Activated CD4-positive, alpha-beta T cell treated with anti-CD3 and anti-CD28 coated beads for 4 hours (primary cell): ENCODE measurements around the gene STARD13.
"Not testable (repeated sequence)": the region's sequence is repeated elsewhere in the genome, so short reads cannot be mapped to it uniquely, and the experiment has no call there.

Experiments
- DNase-seq, 2 donors: peaks; one replicate each; pipeline ENCODE4 v3.0.0-alpha.2; 2020

STARD13 gene

DNA sequence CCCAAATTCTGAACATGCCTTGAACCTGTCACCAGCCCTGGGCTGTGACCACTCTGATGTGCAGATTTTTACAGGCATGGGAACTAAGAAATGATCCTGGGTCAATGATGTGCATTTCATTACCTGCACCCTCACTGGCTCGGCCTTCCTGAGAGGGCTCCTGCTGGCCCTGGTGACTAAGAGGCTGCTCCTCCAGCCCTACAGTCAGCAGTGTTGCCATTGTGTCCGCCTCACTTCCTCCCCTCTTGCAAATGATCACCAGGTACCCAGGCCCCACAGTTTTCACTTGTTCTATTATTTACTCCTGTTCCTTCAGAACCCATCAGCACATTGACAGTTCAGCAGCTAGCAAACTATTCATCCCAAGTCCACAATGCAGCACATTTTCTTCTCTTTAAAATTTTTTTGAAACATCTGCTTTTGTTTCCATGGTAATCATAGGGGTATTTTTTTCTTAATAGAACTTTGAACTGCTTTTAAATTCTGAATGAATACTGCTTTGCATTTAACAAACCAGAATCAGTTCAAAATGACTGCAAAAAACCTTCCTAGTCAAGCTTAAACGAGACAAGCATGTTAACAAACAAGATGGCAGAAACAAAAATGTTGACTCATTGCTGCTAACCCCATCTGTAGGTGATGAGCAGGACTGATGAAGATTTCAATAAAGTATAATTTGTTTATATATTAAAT is 29.3 kb downstream of the STARD13 start:
- no peak for DNase-seq

DNA sequence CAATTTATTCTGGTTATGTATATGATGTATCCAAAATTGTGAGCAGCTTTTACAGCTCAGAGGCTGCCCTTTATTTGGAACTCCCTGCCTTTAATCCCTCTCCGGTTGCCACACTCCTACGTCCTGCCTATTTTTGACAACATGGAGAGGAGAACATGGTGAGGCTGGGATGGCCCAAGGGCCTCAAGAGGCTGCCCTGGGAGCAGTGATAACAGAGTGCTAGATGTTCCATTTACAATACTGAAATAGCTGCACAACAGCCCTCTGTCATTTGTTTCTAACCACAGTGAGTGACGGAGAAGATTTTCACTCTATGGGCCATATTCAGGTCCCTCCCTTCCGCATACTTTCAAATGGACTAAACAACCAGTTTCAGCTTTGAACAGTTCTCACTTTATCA is 33.4 kb downstream of the STARD13 start:
- DNase-seq: no peak

DNA sequence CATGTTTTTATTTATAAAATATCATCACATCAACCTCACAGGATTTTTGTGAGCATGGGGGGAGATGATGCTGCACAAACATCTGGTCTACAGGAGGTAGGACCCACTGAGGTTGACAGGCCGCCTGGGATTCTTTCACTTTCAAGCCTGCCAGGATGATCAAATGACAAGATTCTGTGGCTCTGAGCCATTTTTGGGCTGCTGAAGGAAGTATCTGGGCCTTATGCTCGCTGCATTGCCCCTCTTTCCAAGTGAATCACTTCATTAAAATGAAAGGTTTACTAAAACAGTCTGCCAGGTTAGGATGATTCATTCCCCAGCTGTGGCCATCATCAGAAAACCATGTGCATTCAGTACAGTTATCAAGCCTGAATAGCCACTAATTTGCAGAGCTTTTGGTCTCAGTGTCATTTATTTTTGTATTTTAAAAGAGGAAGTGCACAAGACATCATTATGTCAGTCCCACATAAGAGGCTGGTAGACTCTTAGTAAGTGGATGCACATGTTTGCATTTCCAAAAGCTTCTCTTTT is 34.4 kb downstream of the STARD13 start:
- no peak for DNase-seq

DNA sequence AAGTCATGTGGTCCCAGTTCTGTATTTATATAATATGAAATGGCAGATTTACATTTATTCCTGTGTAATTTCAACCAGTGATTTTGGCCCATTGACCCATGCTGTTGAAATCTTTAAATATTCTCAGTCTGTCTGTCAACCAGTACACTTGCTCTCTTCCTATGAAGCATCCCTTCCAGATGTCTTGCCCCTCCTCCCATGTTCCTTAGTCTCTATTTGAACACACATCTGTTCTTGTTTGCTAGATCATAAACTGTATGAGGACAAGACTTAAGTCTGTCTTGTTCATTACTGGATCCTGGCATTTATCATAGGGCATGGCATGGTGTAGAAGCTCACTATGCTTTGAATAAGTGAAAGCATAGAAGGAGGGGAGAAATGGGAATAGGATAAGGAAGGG is 34.9 kb downstream of the STARD13 start:
- no peak for DNase-seq

DNA sequence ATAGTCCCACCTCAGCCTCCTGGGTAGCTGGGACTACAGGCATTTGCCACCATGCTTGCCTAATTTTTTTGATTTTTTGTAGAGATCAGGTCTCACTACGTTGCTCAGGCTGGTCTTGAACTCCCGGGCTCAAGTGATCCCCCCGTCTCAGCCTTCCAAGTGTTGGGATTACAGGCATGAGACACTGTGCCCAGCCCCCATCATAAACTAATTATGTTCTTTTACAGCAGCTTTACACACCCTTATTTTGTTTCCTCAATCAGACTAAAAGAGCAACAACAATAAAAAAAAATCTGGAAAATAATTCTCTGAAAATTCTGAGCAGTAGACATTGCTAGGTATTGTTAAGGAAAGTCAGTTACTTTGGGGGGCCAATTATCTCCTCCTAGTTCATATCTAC is 35.7 kb downstream of the STARD13 start:
- DNase-seq: no peak

DNA sequence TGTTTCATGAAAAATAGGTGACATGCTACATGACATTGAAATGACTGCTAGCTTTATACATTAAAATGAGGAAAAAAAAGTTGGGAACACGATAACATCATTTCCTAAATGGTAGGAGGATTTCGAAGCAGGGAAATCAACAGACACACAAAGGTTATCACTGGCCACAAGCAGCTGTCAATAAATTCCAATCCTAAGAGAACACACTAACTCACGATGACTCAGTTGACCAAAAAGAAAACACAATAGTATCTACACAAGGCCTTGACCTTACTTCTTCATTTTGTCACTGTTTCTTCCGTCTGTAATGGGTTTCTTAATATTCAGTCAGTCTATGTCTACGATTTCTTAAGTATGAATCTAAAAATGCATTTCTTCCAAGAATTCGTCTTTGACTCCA is 36.5 kb downstream of the STARD13 start:
- DNase-seq: no peak

DNA sequence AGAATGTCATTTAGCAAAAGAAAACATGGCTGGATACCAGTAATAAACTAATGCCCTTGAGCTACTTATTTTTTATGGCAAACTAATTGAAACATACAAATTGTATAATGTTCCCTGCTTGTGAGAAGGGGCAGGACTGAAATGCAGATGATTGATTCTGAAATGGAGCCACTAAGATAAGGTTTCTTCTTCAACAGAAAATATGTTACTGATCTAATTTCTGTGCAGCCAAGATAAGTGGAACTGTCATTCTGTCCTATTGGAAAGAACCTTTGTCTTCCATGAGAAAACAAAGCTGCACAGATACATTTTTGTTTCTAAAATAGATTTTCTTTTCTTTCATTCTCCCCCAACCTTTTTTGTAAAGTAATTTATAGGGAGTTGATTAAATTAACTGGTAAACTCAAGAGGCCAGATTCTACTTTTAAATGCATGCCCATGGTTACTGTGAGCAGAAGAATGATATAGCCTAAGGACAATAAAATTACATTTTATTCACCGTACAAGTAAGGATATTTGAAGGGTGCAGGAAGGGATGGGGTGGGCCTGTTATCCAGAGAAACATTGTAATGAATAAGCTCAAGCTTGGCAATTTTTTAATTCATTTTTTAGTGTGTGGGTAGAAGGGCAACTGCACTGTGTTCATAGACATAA is 39.9 kb downstream of the STARD13 start:
- no peak for DNase-seq

DNA sequence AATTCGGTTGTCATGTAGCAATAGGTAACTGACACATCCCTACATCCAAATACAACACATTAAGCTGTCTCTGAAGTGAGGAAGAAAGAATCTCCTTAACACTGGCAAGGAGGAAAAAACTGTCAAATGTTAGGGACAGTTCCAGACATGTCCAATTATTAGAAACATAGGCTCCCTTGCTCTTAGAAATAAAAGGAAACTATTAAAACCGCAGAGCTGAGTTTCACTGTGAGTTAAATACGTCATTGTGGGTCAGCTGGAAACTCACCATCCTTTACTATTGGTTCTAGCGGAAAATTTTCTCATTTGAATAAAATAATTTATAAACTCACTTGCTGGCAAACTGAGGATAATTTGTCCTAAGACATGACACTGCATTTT is 40.7 kb downstream of the STARD13 start:
- DNase-seq: no peak

DNA sequence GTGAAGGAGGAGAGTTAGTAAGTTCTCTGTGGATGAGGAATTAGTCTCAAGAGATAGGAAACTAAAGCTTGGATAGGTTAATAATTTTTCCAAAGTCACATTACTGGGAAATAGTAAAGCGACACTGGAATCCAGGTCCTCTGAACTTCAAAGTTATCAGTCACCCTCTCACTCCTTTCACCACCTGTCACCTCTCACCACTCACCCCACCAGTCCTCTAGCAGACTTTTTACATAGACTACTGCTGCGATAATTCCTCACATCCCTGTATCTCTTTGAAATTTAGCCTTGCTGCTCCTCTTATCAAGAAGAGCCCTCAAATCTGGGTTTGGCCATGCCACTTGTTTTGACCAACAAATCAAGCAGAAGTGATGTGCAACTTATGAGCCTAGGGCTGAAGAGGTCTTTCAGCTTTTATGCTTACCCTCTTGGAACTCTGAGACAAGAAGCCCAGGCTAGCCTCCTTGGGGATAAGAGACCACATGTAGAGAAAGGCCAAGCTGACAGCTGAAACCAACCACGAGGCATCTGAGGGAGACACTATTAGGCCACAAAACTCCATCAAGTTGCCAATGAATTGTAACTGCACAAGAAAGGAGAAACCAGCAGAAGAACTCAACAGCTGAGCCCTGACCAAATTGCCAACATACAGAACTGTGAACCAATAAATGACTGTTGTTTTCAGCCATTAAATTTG is 41.2 kb downstream of the STARD13 start:
- DNase-seq: no peak

DNA sequence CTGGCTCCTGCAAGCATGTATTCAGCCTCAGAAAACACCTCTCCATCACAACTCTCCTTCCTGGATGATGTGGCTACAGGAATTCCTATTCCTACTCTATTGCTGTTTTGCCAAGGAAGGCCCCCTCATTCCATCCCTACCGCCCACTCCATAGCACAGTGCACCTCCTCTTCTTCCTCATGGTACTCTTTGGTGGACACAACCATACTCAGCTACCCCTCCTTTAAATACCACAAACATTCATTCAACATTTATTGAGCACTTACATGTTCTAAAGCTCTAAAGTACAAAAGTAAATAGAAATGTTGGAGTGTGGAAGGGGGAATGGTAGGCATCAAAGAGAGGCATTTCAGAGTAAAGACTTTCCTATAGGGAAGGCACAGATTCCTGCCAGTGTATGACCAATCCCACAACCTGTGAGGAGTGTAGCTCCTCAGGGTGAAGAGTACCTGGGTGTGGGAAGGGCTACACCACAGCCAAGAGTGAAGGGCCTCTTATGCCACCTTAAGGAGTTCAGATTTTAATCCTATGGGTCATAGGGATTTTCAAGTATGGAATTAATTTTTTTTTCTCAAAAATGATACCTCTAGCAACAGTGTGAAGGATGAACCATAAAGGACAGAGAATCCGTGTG is 42.5 kb downstream of the STARD13 start:
- DNase-seq: no peak

DNA sequence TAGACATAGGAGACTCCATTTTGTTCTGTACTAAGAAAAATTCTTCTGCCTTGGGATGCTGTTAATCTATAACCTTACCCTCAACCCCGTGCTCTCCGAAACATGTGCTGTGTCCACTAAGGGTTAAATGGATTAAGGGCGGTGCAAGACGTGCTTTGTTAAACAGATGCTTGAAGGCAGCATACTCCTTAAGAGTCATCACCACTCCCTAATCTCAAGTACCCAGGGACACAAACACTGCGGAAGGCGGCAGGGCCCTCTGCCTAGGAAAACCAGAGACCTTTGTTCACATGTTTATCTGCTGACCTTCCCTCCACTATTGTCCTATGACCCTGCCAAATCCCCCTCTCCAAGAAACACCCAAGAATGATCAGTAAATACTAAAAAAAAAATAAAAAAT is 43.2 kb downstream of the STARD13 start:
- DNase-seq: not testable (repeated sequence)

DNA sequence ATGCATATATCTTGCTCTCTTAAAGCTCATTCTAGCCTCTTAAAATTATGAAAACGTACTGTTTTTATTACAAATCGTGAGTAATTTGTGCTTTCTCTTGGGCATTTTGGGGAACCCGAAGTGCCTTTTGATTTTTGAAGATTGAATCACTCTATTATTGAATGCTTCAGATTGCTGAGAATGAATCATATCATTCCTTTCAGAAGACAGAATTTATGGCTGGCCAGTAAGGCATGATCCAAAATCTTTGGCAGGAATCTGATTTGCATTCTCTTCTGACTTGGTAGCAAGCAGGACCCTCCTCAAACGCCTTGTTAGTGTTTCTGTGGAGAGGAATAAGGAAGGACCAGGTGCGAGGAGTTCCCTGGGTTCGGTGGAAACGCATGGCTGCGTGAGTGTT is 49.5 kb downstream of the STARD13 start:
- DNase-seq: no peak

DNA sequence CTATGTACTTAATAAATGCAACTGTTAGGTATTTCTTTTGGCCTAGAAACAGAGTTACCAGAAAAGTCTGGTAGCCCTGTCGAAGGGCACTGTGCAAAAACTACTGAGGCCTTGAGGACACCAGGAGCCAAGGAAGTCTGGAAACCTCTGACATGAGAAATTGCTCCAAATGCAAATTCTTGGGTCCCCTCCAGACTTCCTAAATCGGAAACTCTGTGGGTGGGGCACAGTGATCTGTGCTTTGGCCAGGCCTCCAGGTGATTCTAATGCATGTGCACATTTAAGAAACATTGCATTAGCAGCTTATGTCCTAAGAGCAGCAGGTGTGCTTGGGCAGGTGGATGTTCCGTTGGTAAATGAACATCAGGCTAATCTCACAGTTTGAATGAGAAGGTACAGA is 50.0 kb downstream of the STARD13 start:
- DNase-seq: no peak

DNA sequence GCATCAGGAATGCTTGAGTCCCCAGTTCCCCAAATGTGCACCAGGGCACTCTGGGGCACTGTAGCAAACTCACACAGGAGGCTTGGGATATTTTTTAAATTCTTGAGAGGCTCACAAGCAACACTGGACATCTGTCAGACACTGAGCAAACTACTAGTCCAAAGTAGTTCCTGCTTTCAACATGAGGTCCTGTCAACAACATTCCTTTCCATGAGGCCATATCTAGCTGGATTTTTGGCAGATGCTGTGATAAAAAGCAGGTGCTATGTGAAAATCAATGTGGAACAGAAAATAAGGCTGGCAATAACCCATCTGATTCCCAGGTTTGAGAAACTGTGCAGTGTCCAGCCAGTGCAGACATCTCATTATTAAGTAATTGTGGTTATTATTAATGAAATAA is 50.5 kb downstream of the STARD13 start:
- DNase-seq: no peak

DNA sequence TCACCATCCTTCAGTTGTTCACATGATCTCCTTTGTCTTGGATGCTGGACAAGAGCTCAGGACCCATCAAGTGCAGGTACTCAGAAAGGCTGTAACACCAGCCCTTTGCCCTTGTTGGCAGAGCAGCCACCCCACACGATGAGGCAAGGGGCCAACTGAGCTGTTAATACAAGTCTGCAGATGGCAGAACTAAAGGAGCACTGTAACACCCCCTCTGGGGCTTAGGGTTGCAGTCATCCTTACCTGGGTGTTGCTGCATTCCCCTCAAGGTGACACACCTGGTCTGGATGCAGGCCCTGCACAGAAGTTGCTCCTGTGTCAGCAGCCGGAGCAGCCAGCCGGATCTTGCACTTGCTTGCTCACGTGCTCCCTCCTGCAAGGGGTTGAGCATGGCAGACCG is 52.0 kb downstream of the STARD13 start:
- DNase-seq: no peak

DNA sequence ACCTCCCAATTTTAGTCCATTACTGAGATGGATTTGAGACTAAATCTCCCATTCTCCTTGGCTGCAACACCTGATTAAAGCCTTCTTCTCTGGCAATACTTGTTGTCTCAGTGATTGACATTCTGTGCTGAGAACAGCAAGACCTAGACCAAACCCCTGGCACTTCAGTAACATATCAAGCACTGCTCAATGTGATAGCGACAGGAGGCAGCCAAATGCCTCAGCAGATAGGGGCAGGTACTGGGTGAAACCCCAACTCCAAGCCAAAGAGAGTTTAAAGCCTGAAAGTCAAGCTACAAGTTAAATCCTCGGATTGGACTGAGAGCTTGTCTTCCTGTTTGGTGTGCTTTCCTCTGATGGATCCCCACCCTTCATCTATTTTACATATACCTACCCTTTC is 52.7 kb downstream of the STARD13 start:
- no peak for DNase-seq

DNA sequence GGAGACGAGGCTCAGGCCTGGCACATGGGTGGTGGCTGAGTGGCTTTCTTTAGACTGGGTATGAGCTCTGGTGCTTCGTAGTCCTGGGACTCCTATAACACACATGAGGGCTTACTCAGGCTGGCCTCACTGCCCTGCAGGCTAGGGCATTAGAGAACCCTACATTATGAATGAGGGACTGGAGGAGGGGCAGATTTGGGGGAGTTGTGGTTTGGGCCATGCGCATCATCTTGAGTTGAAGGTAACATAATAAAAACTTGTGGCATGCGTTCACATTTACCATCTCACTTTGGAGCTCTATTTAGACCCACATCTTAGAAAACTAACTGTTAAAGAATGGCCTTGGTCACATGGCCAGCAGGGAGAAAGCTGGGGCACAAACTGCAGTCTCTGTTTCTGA is 54.2 kb downstream of the STARD13 start:
- DNase-seq: no peak

DNA sequence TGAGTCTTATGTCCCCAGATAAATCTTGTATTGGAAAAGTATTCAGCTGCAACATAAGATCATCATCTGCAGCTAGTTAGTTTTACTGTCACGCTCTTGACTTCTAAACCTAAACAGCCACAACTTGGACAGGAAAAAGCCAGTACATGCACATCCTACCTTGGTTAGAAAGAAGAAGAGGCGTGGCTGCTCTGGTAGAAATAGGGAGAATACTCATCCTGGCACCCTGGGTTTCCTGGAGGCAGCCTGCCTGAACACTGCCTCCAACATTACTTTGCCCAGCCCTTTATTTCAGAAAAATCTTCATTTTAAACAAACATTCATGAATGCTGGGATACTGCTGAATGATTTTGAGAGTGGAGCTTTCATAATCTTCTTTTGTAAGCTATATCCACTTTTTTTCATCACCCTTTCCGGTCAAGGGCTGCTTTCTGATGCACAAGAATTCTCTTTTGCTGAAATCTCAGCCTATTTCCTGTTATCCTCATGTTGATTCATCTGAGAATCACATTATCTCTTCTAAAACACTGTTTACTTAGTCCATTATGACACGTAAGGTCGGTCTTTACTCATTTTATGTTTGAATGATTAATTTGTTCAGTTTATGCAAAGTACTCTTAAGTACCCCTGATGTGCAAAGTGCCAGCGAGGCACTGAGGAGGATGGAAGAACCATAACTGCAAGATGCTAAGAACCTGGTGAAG is 55.2 kb downstream of the STARD13 start:
- DNase-seq: no peak

DNA sequence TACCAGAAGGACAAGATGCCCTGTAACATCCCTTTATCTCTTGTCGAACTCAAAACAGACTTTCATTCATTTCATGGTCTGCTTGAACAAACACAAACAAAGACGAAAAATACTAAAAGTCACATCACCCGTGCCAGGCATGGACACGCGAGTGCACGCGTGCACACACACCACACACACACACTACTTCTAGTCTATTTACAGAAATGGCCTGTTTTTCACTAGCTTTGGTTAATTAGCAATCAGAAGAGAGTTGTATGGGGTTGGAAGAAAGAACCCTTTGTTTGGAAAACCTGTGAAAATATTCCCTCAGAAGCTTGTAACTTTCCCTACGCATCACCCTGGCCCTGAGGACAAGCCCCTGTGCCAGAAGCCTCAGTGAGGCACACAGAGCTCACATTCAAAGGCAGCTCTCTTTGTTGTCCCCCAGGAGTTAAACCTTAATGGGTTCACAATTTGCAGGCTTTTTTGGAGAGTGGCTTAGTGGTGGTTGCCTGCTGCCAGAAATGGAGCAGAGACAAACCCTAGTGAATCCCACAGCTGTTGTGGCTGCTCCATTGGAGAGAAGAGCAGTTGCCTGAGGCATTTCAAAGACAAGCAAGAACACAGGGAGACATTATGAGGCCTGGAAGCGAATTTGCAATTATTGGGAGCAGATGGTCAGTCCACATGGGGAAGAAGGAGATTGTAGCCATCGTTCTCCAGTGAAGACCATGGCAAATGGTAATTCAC is 55.9 kb downstream of the STARD13 start:
- DNase-seq: no peak

DNA sequence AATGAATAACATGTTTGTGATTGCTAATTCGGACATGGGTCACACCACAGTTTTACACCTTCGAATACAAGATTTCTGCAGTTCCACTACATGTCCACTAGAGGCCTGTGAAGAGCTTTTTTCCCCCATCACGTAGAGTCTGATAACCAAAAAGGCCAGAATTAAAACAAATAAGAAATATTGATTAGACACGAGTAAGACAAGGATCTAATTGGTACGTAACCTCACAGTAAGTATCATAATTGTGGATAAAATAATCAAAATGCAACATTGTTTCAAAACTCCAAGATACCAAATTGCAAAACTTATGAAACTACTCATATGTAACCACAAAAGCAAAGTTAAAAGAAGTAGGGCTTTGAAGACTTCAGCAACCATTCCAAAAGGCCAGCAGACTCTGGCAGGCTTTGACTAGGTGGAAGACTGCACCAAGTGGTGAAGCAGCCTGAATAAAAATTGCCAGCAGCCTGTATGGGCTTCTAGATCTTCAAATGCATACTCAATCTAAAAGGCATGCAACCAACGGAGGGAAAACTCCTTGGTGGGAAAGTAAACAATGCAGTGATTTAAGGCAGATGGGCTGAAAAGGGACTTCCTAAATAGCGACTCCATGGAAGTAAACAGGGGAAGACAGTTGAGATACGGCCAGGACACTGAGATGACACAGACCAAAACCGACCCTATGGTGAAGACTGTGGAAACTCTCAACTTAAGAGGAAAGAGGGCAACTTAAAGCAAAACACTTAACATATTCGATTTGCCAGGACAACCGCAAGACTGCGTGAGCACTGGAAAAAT is 56.7 kb downstream of the STARD13 start:
- peak; percentile 13 to 34 for DNase-seq

DNA sequence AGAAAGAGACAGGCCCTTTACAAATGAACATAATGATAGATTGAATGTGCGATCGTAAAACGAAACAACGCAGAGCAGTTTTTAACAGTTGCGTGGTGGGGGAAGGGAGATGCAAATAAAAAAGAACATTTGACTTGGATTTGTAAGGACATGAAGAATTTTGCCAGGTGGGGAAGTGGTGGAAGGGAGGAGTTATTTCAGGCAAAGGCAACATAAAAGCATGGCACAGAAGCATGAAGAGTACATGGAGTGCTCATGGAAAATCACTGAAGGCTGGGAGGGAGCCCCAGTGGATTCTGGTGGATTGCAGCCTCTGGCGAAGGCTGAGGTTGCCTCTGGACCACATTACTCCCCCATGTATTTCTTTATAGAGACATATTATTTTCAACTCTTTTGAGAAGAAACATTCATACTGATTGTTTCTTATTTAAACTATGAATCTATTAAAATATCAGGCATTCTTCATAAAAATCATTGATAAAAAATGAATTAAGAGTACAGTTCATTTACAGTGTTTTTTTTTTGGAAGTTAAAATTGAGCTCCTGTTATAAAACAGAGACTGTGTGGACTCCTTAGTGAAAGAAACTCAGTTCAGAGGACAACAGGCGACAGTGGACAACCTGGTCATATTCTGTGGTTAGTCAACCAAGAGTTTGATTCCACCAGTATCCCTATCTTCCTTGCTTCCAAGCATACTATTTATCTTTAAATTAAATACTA is 57.5 kb downstream of the STARD13 start:
- DNase-seq: no peak
